ENCODE data around the gene CNPY4. TPM values are rescaled to one million over a fixed set of nuclear protein-coding genes. Genes with fewer than 3 reads are reported as not detected.
A peak's percentile ranks its signal among the peaks of the same experiment; 100 is the strongest.

Gene CNPY4
- total RNA-seq, 1 experiment from 2014 or later, result 10.4 TPM

- Mint-ChIP-seq H3K27ac (peak overlapping the region; percentile 70 to 84 (median 82); a peak in 6 of 7 replicates), H3K27me3 (ENCODE audit: low read depth) (peaks cover 5% of the 10 kb centered on the region), H3K36me3 (ENCODE audit: insufficient read depth in 1 of 3, low read depth in 3 of 3) (peaks cover 65 to 70% (median 68%) of the 10 kb centered on the region in 3 experiments), H3K4me3 (peak overlapping the region; percentile 11 to 73; a peak in 3 of 5 replicates), H3K9me3 (no peaks in the 10 kb centered on the region; a peak in 1 of 5 replicates), H3K4me1 (peaks cover 9% of the 10 kb centered on the region in 2 experiments)
- Histone ChIP-seq H4K91ac (ENCODE audit: insufficient read length, low read depth, low read length) (no peak overlapping the region), H4K20me1 (ENCODE audit: control insufficient read depth, insufficient read depth, insufficient read length) (no peaks in the 10 kb centered on the region), H3K18ac (ENCODE audit: insufficient read length, low read depth, low read length) (no peak overlapping the region), H3K79me1 (ENCODE audit: insufficient read depth, low read depth, low read length, poor library complexity, severe bottlenecking) (no peaks in the 10 kb centered on the region), H3K9me3 (ENCODE audit: control insufficient read depth, low read depth, low read length) (no peaks in the 10 kb centered on the region), H2BK12ac (ENCODE audit: insufficient read length, low read depth, low read length) (no peak overlapping the region), H2BK15ac (ENCODE audit: low read depth, low read length) (no peak overlapping the region), H3K27me3 (ENCODE audit: insufficient read depth, low read length) (no peaks in the 10 kb centered on the region), H3T11ph (ENCODE audit: low read length) (no peak overlapping the region), H3K79me2 (ENCODE audit: insufficient read depth, low read length) (no peaks in the 10 kb centered on the region), H3K27ac (ENCODE audit: insufficient read length, low read depth, low read length) (no peak overlapping the region), H3K23me2 (ENCODE audit: insufficient read length, low read depth, low read length, poor library complexity, severe bottlenecking) (peaks cover 4% of the 10 kb centered on the region), H3K23ac (ENCODE audit: insufficient read length, low read depth, low read length) (no peak overlapping the region), H3K56ac (ENCODE audit: insufficient read length, low read depth, low read length) (no peak overlapping the region), H2BK20ac (ENCODE audit: low read depth, low read length, poor library complexity, severe bottlenecking) (no peak overlapping the region), H3K14ac (ENCODE audit: insufficient read depth, low read length) (no peak overlapping the region), H3K4ac (ENCODE audit: low read depth, low read length) (no peak overlapping the region), H3K9ac (ENCODE audit: extremely low read depth, insufficient read length, low read length) (no peak overlapping the region), H3K4me2 (ENCODE audit: insufficient read depth, insufficient read length, low read length) (no peak overlapping the region), H3K4me1 (ENCODE audit: insufficient read depth, low read length) (no peaks in the 10 kb centered on the region), H2AK5ac (ENCODE audit: insufficient read length, low read length) (no peak overlapping the region), H2BK5ac (ENCODE audit: insufficient read length, low read length) (no peak overlapping the region), H2AFZ (ENCODE audit: low read length) (no peak overlapping the region), H4K5ac (ENCODE audit: insufficient read length, low read depth, low read length) (no peak overlapping the region), H2BK120ac (ENCODE audit: low read depth, low read length, poor library complexity, severe bottlenecking) (no peak overlapping the region), H4K8ac (replicated peaks; ENCODE audit: insufficient read length, low read depth, low read length) (no peak overlapping the region)
- WGBS (ENCODE audit: extremely low coverage, insufficient read length, low lambda C conversion rate), result no CpG with 5 or more reads among the region's 19 CpGs
- peak; percentile 30; the same call in 2 of the 3 replicates for TF ChIP-seq CTCF (conservative IDR thresholded peaks at IDR 0.05)
- DNase-seq, result peak; percentile 46
Measured at GRCh38 chr7:100091411-100092181, 27.8 kb upstream of the CNPY4 start.

Data from H9 (cell line).